ENCODE data around the gene CYP2W1. TPM values are rescaled to one million over a fixed set of nuclear protein-coding genes. Genes with fewer than 3 reads are reported as not detected.

The CYP2W1 gene
- total RNA-seq (10 to 100 TPM in 8 of 9 donors, 1 to 10 TPM in 1; 5.4 to 71.0 (median 41.8) TPM), polyA plus RNA-seq (10 to 100 TPM in 2 of 3 donors, under 1 TPM in 1; 0.70 to 63.7 (median 41.0) TPM)
- long read RNA-seq, donor 1, partial matches to known transcripts: 46 of 55 reads
- long read RNA-seq, donor 1, other reads (novel, unspliced or antisense): 9 of 55 reads
- long read RNA-seq, donor 2, partial matches to known transcripts: 0 of 7 reads
- long read RNA-seq, donor 2, other reads (novel, unspliced or antisense): 0 of 7 reads
- long read RNA-seq, donor 3: 0 reads
- long read RNA-seq, donor 4, partial matches to known transcripts: 1 of 2 reads
- long read RNA-seq, donor 4, other reads (novel, unspliced or antisense): 1 of 2 reads
- long read RNA-seq, donor 5, transcript CYP2W1-204 (2 exons, 566 nt): major isoform, 7 of 108 reads
- long read RNA-seq, donor 5, partial matches to known transcripts: 72 of 108 reads
- long read RNA-seq, donor 5, other reads (novel, unspliced or antisense): 27 of 108 reads
- long read RNA-seq, donor 6: 0 reads
- long read RNA-seq, donor 7, partial matches to known transcripts: 0 of 4 reads
- long read RNA-seq, donor 7, other reads (novel, unspliced or antisense): 0 of 4 reads
- long read RNA-seq, donor 8, partial matches to known transcripts: 0 of 2 reads
- long read RNA-seq, donor 8, other reads (novel, unspliced or antisense): 0 of 2 reads
- long read RNA-seq, donor 9, partial matches to known transcripts: 5 of 10 reads
- long read RNA-seq, donor 9, other reads (novel, unspliced or antisense): 0 of 10 reads
- long read RNA-seq, donor 10: 0 reads

- WGBS, 4 donors: 66 to 73% (median 71%) methylated on average over 12 to 34 of the region's 34 CpGs; no CpG with 5 or more reads in 1 of the 4 donors
- H3K9me3 ChIP-seq (replicated peaks in 1 of 3): no peaks in the 10 kb centered on the region
- TF ChIP-seq CTCF (IDR thresholded peaks at IDR 0.05) (no peak), POLR2A (IDR thresholded peaks at IDR 0.05) (no peak)
- peaks cover 22 to 29% of the 10 kb centered on the region in 2 donors for H3K4me1 ChIP-seq (replicated peaks in 1 of 2)
- no peak for DNase-seq
- intact Hi-C loops (cut with DNase I): no loop called here
- H3K36me3 ChIP-seq (replicated peaks in 1 of 2): no peaks in the 10 kb centered on the region
- H3K27ac ChIP-seq: no peak within 1 kb of the TSS
- H3K27me3 ChIP-seq: no peaks in the 10 kb centered on the region
- H3K4me3 ChIP-seq: no peak within 1 kb of the TSS
Observed at GRCh38 chr7:983004-983615, at the start of gene CYP2W1. CYP2W1 (plus strand) TSS chr7:983181; CDS start chr7:983212, 31 bp downstream.

- Histone ChIP-seq H3K27ac (no peak overlapping the region), H3K36me3 (replicated peaks in 1 of 2) (no peaks in the 10 kb centered on the region), H3K4me1 (replicated peaks in 1 of 2) (no peaks in the 10 kb centered on the region), H3K9me3 (replicated peaks in 1 of 3) (no peaks in the 10 kb centered on the region), H3K27me3 (no peaks in the 10 kb centered on the region), H3K4me3 (no peak overlapping the region)
- WGBS, 4 donors: 80 to 88% (median 86%) methylated on average over 7 to 34 of the region's 34 CpGs
- intact Hi-C loops (cut with DNase I): loop anchor here in 1 of 2 donors (5.0 kb wide), 1 partner anchor 612 kb away; no protein-coding TSS in a partner anchor
- DNase-seq: no peak
- TF ChIP-seq POLR2A (IDR thresholded peaks at IDR 0.05) (no peak), CTCF (IDR thresholded peaks at IDR 0.05) (no peak)
Observed at GRCh38 chr7:934469-935163, 48.4 kb upstream of the CYP2W1 start.

- no peak for TF ChIP-seq POLR2A (IDR thresholded peaks at IDR 0.05)
- no peaks in the 10 kb centered on the region for H3K27me3 ChIP-seq
- 50 to 83% (median 75%) methylated on average over 2 to 46 of the region's 46 CpGs for WGBS, 4 donors
- DNase-seq: no peak
- H3K27ac ChIP-seq: no peak overlapping the region
- intact Hi-C loops (cut with DNase I): no loop called here
- H3K36me3 ChIP-seq (replicated peaks in 1 of 2): no peaks in the 10 kb centered on the region
- H3K4me1 ChIP-seq (replicated peaks in 1 of 2): no peaks in the 10 kb centered on the region
- H3K9me3 ChIP-seq (replicated peaks in 1 of 3): no peaks in the 10 kb centered on the region
- H3K4me3 ChIP-seq: no peak overlapping the region
Observed at GRCh38 chr7:935164-935873, 47.7 kb upstream of the CYP2W1 start.

GRCh38 chr7:935874-936385 lies 47.1 kb upstream of the CYP2W1 start:
- DNase-seq: no peak
- Histone ChIP-seq H3K9me3 (replicated peaks in 1 of 3) (no peaks in the 10 kb centered on the region), H3K4me1 (replicated peaks in 1 of 2) (no peaks in the 10 kb centered on the region), H3K36me3 (replicated peaks in 1 of 2) (no peaks in the 10 kb centered on the region), H3K27ac (no peak overlapping the region), H3K4me3 (no peak overlapping the region), H3K27me3 (no peaks in the 10 kb centered on the region)
- WGBS, 4 donors: 90 to 96% (median 93%) methylated on average over 18 to 28 of the region's 28 CpGs
- TF ChIP-seq CTCF (IDR thresholded peaks at IDR 0.05) (no peak), POLR2A (IDR thresholded peaks at IDR 0.05) (no peak)
- intact Hi-C loops (cut with DNase I): no loop called here
